GM19351 (cell line): ENCODE measurements around the gene GOT2.
A peak's percentile ranks its signal among the peaks of the same experiment; 100 is the strongest.
"Not testable (repeated sequence)": the region's sequence is repeated elsewhere in the genome, so short reads cannot be mapped to it uniquely, and the experiment has no call there.

ENCODE experiments used
- ATAC-seq: cut with Tn5 transposase; IDR thresholded peaks from one replicate; pipeline ENCODE4 v1.9.1; 2021; ENCODE audit warnings: mild to moderate bottlenecking, moderate library complexity; ENCODE audit not compliant: unreplicated experiment

Gene GOT2

DNA sequence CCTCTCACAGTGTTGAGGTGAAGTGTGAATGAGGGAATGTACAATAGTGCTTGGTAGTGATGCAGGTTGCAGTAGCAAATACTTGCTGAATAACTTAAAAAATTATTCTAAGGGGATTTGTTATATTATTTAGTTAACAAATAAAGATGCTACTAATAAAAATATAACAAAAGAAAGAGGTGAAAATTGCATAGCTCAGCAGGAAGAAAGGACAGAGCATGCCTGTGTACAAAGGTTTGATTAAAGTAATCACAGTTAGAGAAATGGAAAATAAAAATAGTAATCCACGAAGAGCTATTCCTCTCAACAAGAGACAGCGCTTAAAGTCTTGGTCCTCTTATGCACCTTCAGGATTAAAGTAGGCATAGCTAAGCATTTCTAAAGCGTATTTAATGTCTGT, 11.0 kb downstream of the GOT2 start:
- ATAC-seq, result no peak

DNA sequence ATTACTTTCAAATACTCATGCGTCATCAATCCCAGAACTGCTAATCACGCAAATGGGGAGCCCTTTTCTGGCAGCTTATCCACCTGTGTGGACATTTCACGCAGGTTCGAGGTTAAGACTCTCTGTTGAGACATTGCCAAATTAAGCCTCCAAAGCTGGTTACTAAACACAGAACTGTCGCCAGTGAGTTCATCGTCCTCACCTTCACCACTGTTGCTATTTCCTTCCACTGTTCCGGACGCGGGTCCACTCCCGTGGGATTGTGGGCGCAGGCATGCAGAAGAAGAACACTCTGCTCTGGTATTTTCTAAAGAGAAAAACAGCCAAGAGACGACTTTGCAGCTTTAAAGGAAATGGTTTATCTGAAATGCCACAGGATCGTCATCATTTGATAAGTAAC, 16.1 kb downstream of the GOT2 start:
- no peak for ATAC-seq

GRCh38 chr16:58716468-58716867, 17.6 kb downstream of the GOT2 start:
- no peak for ATAC-seq

GRCh38 chr16:58713742-58714141, 20.4 kb downstream of the GOT2 start:
- ATAC-seq, result no peak

- ATAC-seq, result no peak
Measured at GRCh38 chr16:58709333-58709732, 24.8 kb downstream of the GOT2 start.

DNA sequence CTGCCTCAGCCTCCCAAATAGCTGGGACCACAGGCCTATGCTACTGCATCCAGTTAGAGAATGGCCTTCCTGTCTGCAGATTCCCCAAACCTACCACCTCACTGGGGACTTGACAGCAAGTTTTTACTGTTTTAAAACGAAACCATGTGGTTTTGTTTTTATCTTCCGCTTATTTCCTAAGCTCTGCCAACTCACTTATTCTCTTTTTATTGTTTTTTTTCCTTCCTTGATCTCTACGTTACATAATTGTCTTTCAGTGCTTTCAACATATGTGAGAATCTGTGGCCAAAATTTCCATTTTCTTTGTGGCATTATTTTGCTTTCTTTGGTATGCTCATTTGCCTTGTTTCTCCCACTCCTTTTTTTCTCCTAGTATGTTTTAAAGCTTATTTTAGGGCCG, 35.0 kb downstream of the GOT2 start:
- no peak for ATAC-seq

DNA sequence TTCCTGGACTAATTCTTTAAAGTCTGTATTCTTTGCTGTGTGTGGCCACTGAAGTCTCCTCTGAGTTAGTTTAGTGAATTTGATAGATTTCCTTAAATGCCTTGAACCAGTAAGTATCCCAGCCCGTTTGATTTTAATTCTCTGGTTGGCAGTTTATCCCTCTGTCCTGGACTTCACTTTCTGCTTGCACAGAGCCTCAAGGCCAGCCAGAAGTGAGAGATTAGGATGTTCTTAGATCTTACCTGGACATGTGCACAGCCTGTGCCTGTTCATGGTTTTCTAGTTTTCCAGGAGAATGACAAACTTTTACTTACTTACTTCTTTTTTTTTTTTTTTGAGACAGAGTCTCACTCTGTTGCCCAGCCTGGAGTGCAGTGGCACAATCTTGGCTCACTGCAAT, 38.7 kb downstream of the GOT2 start:
- no peak for ATAC-seq

GRCh38 chr16:58692450-58692849, 41.7 kb downstream of the GOT2 start:
- no peak for ATAC-seq

- ATAC-seq, result not testable (repeated sequence)
Measured at GRCh38 chr16:58686985-58687706, 47.0 kb downstream of the GOT2 start.

DNA sequence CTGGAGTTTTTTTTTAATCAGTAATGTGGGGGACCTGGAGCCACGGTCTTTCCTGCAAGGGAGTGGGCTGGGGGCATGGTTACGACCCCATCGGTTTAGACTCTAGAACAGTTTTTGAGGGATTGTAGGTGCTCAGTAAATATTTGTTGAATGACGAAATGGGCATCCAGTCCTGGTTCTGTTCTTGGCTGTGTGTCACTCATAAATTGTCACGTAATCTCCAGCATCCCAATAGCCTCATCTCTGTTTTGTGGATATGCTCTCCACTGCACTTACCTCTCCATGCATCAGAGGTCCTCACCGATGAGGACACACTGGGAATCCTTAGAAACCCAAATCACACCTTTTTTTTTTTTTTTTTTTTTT, 49.0 kb downstream of the GOT2 start:
- ATAC-seq, result no peak

GRCh38 chr16:58684354-58685083, 49.6 kb downstream of the GOT2 start, which contains the start of gene SLC38A7:
SLC38A7 (minus strand) TSS chr16:58684770; CDS start chr16:58680126, 4,644 bp downstream.
- peak; percentile 99 for ATAC-seq

- peak; percentile 16 for ATAC-seq
Measured at GRCh38 chr16:58684001-58684353, 50.1 kb downstream of the GOT2 start.

DNA sequence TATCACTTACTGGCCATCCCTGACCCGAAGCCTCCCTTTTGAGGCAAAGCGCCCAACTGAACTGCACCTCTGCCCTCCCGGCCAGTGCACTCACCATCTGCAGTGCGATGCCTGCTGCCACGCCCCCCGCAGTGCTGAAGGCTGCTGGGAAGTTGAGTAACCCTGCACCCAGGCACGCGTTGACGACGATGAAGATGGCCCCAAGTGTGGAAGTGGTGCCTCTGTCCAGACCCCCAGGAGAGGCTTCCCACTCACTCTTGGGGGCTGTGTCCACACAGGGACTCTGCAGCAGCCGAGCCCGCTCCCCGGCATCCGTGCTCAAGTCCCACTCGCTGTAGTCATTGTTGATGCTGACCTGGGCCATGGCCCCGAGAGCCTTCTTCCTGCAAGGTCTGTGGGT, 54.4 kb downstream of the GOT2 start:
- ATAC-seq, result no peak

DNA sequence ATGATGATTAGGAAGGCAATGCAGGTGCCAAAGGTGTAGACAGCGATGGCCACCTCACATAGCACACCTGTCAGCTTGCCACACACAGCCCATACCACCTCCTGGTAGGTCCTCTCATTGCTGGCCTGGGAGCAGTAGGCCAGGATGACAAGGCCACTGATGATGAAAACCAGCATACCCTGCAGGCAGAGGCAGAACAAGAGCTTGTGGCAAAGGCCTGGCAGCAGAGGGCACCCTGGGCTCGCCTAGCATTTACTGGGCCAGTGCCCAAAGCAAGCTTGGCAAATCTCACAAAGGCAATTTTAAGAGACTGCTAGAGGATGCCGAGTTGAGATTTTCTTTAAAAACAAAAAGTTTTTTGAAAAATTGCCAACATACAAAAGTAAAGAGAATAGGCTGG, 55.4 kb downstream of the GOT2 start:
- ATAC-seq, result no peak

- no peak for ATAC-seq
Measured at GRCh38 chr16:58678269-58678668, 55.8 kb downstream of the GOT2 start.

- ATAC-seq, result no peak
Measured at GRCh38 chr16:58670946-58671583, 63.1 kb downstream of the GOT2 start.

- no peak for ATAC-seq
Measured at GRCh38 chr16:58670177-58670576, 63.9 kb downstream of the GOT2 start.

DNA sequence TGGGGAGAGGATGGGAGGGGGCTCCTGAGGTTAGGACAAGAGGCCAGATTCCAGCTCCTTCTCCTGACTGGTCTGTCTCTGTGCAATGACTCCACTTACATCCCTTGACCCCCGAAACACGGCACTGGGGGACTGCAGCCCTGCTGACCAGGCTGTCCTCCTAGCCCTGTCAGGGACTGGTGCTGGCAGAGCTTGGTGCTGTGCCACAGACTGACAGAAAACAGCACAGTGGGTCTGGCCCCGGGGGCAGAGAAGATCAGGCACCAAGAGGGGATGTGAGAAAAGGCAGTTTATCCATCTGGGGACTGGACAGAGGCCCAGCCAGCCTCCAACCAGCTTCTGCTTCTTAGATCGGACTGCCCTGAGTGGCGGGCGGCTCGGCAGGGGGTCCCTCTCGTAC, 68.9 kb downstream of the GOT2 start:
- no peak for ATAC-seq

GRCh38 chr16:58661199-58661830, 72.8 kb downstream of the GOT2 start:
- peak; percentile 97 for ATAC-seq

DNA sequence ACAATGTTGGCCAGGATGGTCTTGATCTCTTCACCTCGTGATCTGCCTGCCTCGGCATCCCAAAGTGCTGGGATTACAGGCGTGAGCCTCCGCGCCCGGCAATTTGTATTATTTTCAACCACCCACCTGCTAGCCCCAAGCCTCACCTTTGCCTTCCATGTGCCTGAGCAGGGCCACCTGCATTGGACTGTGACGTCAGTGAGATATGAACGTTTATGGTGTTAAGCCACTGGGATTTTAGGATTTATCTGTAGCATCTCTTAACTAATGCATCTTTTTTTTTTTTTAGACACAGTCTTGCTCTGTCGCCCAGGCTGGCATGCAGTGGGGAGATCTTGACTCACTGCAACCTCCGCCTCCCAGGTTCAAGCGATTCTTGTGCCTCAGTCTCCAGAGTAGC, 74.2 kb downstream of the GOT2 start:
- ATAC-seq, result not testable (repeated sequence)

DNA sequence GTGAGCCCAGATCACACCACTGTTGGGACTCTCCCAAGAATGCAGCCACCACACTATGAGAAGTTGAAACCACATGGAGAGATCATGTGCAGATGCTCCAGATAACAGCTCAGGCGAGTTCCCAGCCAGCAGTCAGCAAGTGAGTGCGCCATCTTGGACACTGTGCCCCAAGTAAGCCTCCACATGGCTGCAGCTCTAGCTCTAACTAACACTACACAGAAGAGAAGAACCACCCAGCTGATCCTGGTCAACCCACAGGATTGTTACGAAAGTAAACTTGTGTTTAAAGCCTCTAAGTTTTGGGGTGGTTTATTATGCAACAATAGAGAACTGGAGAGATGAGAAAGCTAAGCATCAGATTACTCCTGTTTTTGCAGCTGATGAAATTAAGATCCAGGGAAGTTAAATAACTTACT, 75.3 kb downstream of the GOT2 start:
- ATAC-seq, result no peak
